GM19372 (cell line): ENCODE measurements around the gene FAM229A.
"Not testable (repeated sequence)": the region's sequence is repeated elsewhere in the genome, so short reads cannot be mapped to it uniquely, and the experiment has no call there.

Experiments used
- ATAC-seq: cut with Tn5 transposase; IDR thresholded peaks from one replicate; pipeline ENCODE4 v1.9.1; 2021; ENCODE audit warnings: mild to moderate bottlenecking, low read depth, moderate library complexity; ENCODE audit not compliant: unreplicated experiment

The FAM229A gene, protein sequence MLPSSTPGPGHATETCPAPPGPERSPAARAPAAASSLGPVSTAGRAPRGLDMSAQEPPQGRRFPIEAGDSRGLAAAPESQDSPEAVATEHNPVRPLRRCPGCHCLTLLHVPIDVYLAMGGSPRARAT

GRCh38 chr1:32362474-32363313, at the start of gene FAM229A, which contains the start of gene TSSK3:
Gene FAM229A (minus strand): TSS chr1:32362485. CDS start chr1:32362091, 394 bp downstream.
Gene TSSK3 (plus strand): TSS chr1:32362539. CDS start chr1:32362702, 163 bp downstream.
- ATAC-seq: no peak

GRCh38 chr1:32411261-32411660, 49.0 kb upstream of the FAM229A start:
- ATAC-seq: no peak

DNA sequence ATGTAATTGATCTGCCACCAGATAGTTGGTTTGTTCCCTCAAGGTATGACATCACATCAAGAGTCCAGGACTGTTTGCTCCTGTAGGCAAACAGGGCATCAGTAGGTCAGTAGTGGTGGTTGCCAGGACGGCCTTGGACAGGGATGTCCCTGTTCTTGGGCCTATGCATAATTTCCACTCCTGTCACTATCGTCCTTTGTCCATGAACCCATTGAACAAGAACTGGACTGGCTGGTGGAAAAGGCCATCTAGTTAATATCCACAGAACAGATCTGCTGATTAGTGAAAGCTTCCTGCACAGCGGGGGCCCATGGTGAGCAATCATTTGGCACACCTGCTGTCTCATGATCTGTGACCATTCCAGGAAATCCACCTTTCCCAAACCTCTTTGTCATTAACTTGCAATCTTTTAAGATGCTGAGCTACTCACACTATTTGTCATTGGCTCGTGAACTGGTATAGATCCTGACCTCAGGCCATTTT, 44.4 kb upstream of the FAM229A start:
- ATAC-seq: no peak

- no peak for ATAC-seq
Measured at GRCh38 chr1:32405672-32406467, 43.6 kb upstream of the FAM229A start.

DNA sequence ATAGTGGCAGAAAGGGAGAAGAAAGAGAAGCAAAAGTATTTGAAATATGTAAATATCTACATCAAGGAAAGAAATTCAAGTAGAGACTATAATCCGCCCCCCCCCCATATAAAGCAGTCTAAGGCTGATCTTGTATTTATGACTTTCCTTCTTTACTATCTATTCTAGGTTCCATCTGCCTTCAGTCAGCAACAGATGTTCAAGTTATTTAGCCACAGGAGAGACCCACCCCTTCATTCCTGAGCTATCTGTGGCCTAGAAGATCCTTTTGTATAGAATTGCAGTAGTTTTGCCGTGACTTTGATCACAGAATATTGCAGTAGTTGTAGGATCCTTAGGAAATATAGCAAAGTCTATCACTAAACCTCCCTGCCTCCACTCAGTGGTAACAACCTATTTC, 42.7 kb upstream of the FAM229A start:
- ATAC-seq: no peak

DNA sequence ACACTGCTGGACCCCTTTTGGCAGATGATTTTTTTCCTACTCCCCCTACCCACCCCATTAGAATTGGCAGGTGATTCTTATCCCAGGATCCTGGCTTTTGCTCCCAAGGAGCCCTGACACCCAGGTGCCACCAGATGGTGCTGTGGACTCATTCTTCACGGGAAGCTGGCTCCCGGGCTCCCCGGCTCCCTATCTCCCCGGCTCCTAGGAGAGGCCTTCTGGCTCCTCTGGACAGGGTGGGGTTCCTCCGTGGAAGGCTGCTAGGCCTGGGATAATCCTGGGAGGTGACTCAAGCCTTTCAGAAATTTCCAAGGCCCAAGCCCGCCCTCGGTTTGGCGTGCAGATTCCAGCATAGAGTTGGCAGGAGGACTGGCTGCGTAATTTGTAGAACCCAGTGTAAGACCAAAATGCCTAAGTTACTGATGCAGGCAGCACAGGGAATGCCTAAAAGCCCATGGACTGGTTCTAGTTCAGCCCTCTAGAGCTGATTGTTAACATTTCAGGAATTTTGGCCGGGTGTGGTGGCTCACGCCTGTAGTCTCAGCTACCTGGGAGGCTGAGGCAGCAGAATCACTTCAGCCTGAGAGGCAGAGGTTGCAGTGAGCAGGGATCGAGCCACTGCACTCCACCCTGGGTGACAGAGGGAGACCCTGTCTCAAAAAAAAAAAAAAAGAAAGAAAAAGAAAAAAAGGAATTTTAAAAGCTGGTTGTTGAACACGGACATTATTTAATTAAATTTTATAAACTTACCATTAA, 38.8 kb upstream of the FAM229A start:
- no peak for ATAC-seq

DNA sequence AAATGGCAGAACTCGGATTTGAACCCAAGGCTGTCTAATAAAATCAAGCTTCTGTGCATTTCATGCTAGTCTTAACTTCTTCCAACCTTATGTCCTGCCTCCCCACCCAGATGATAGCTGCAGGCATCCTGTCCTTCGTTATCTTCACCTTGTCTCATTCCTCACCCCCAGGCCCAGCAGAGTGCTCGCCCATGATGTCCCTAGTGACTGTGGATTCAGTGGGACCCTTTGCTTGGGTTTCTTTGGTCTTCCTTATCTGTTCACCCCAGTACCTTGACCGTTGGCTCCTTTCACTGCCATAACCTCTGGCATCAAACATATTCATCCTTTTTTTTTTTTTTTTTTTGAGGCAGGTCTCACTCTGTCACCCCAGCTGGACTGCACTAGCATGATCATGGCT, 37.6 kb upstream of the FAM229A start:
- no peak for ATAC-seq

DNA sequence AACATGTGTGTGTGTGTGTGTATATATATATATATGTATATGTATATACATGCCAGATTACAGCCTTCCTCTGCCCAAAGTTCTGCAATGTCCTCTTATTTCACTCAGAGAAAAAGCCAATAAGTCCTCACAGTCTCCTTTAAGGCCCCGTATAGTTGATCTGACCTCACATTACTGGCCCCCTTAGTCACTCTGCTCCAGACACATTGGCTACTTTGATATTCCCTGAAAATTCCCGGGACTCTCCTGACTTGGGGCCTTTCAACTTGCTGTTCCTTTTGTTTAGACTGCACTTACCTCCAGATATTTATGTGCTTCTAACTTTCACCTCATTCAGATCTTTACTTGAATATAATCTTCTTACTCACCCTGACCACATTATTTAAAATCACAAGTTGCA, 36.1 kb upstream of the FAM229A start:
- no peak for ATAC-seq

DNA sequence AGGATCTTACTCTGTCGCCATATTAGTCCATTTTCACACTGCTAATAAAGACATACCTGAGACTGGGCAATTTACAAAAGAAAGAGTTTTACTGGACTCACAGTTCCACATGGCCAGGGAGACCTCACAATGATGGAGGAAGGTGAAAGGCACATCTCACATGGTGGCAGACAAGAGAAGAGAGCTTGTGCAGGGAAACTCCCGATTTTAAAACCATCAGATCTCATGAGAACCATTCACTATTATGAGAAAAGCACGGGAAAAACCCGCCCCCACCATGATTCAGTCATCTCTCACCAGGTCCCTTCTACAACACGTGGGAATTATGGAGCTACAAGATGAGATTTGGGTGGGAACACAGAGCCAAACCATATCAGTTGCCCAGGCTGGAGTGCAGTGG, 34.2 kb upstream of the FAM229A start:
- not testable (repeated sequence) for ATAC-seq

DNA sequence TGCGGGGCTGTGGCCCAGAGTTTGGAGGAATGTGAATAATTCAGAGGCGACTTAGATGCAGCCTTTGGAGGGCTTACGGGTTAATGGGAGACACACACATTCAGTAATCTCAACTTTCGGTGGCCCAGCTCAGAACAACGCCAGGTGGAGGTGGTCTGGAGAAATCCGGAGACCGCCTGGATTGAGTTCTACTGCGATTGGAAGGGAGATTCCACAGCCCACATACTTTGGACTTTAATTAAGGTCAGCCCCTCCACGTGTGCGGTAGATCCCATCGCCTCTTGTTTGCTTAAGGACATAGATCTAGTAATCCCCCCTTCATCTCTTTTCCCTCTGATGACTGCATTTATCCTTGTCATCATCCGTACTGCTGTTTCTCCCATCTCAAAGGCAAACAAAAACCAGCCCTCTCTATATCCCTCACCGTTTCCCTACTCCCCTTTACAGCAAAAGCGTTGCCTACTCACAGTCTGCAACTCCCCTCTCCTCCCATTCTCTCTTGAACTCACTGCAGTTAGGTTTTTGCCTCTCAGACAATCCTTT, 32.7 kb upstream of the FAM229A start:
- no peak for ATAC-seq

DNA sequence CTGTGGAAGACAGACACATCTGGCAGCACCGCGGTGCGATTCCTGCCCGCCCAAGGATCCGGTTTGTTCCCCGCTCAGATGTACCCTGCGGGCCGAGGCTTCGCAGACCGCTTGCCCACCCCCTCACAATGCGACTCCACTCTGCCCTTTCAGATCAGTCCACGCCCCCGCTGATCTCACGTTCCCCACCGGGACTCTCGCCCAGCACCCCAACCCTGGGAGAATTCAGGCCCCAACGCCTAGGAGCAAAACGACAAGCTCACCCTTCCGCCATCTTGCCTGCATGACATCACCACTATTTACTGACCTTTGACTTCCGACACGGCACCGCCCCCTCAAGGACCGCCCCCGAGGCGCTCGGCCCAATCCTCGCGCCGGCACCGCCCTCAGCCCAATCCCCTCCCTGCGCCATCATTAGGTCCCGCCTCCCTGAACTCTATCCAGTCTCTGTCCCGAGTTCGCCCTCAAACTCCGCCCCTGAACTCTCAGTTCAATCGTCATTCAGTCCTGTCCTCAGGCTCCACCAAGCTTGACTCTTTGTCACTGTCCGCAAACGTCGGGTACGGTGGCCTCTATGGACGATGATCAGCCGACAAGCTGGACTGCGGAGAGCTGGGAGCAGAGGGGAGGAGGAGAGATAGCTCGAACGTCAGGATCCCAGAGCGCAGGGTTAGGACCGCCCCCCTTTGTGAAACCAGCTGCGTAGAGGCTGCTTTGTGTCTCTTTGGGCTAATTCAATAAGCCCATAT, 32.0 kb upstream of the FAM229A start, which contains the start of gene BSDC1:
BSDC1 (minus strand) TSS at position 301 of the 749 bp plus-strand sequence; CDS start at position 274, 27 bp downstream.
- ATAC-seq: peak; percentile 98

GRCh38 chr1:32393832-32394140, 31.5 kb upstream of the FAM229A start:
- ATAC-seq: no peak

DNA sequence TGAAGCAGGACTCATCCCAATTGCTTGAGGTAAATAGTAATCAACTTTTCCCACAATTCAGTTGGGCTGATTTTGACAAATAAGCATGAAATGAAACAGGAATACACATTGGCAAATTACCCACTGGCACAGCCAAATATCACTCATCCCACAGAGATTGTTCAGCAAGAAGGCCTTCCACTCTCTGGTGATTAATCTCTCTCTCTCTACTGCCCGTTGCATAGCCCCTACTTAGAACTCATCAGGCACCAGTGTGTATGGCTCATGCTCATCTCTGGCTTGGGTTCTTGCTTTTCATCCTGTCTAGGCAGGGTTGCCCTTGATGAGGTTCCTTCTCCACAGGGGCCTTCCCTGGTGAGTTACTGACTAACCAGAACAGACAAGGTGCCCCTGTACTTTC, 30.9 kb upstream of the FAM229A start:
- no peak for ATAC-seq

- no peak for ATAC-seq
Measured at GRCh38 chr1:32392325-32392724, 30.0 kb upstream of the FAM229A start.

DNA sequence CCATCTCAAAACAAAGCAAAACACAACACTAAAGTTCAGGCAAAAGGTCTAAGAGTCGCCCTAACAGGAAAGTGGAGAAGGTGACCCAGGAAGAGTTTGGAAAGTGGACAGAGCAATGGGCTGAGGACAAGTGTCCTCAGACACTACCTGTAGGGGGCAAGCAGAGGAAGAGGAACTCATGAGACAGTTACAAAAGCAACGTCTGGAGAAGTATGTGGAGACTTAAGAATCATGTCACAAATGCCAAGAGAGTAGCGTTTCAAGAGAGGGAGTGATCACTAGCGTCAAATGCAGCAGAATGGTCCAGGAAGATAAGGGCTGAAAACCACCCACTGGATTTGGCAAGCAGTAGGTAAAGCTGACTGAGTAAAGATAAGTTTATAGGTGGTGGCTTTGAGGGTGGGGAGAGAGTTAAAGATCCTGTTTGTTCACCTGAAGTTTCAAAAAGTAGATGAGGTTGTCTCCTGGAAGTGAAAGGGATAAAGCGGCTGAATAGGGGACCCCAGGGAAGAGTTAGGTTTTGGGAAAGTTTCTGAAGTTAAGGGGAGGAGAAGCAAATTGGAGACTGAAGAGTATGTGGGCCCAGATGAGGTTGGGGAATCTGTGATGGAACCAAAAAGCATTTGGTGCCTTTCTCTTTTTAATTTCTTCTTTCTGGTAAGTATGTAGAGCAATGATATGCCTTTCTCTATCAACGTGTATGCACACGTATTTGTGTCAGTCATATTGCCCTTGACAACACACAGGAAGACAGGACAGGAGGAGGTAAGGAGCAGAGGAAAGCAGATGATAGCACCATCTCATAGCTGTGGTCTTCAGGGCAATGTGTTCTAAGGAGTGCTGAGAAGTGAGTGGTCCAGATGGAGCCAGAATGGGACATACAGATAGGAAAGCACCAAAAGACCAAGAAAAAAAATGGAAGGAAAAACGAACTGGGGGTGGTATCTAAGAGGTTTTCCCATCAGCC, 28.9 kb upstream of the FAM229A start:
- no peak for ATAC-seq

GRCh38 chr1:32388641-32389040, 26.4 kb upstream of the FAM229A start:
- no peak for ATAC-seq

GRCh38 chr1:32386676-32387392, 24.5 kb upstream of the FAM229A start:
- ATAC-seq: no peak

DNA sequence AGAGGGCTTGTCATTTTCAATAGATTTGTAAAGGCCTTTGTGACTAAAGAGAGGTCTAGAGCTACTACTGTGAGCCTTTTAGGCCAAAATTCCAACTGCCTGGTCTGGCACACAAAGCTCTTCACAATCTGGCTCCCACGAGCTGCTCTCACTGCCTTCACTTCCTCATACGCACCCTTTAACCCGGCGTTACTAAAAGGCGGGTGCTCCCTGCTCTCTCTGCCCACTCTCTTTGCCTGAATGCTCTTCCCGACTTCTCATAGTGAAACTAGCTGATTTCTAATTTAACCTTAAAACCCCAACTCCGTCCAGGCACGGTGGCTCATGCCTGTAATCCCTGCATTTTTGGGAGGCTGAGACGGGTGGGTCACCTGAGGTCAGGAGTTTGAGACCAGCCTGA, 17.8 kb upstream of the FAM229A start:
- no peak for ATAC-seq
